Peyer's patch (tissue), 4 donors: Measurements from ENCODE around the gene EPHB2.

Experiments used
- CTCF ChIP-seq, 6 experiments: fragments of 450-650 bp in 4 of 6; fragments of 200-600 bp in 2 of 6; sonication (generic) in 1 of 6; IDR thresholded peaks; one replicate each; pipeline ENCODE4 v1.5.1; 2017 to 2019; ENCODE audit warnings: antibody characterized with exemption in 6 of 6, mild to moderate bottlenecking in 3 of 6, moderate library complexity in 1 of 6
- POLR2A ChIP-seq, 2 donors: fragments of 450-650 bp; IDR thresholded peaks; one replicate each; pipeline ENCODE4 v1.5.1; 2017; ENCODE audit warnings: antibody characterized with exemption in 2 of 2, mild to moderate bottlenecking in 2 of 2, moderate library complexity in 2 of 2

GRCh38 chr1:22704440-22705067, 6.1 kb upstream of the EPHB2 start:
- TF ChIP-seq CTCF (IDR thresholded peaks at IDR 0.05): peak; percentile 58 to 92 (median 87)
- no peak for TF ChIP-seq POLR2A (IDR thresholded peaks at IDR 0.05)
